HEK293 (cell line): Measurements from ENCODE around the gene PARG.
"Not testable (repeated sequence)": the region's sequence is repeated elsewhere in the genome, so short reads cannot be mapped to it uniquely, and the experiment has no call there.

Source experiments
- ZNF239 ChIP-seq: fragments of 450-650 bp; formaldehyde crosslinking; IDR thresholded peaks from 2 replicates; pipeline ENCODE4 v1.5.1; 2016; ENCODE audit warnings: missing biosample characterization, missing genetic modification characterization
- ZSCAN16 ChIP-seq: fragments of 450-650 bp; formaldehyde crosslinking; IDR thresholded peaks from 2 replicates; pipeline ENCODE4 v1.5.1; 2016; ENCODE audit warnings: missing biosample characterization, missing genetic modification characterization
- TF ChIP-seq, protein P1 (sequence below): fragments of 450-650 bp; formaldehyde crosslinking; IDR thresholded peaks from 2 replicates; pipeline ENCODE4 v1.5.1; 2016; ENCODE audit warnings: missing biosample characterization, missing genetic modification characterization
- TF ChIP-seq, protein P2 (sequence below): fragments of 450-650 bp; formaldehyde crosslinking; IDR thresholded peaks from 2 replicates; pipeline ENCODE4 v1.5.1; 2016; ENCODE audit warnings: missing biosample characterization, missing genetic modification characterization
- TF ChIP-seq, protein P3 (sequence below): fragments of 450-650 bp; formaldehyde crosslinking; IDR thresholded peaks from 2 replicates; pipeline ENCODE4 v1.5.1; 2016; ENCODE audit warnings: missing biosample characterization, missing genetic modification characterization, borderline replicate concordance
- TF ChIP-seq, protein P4 (sequence below): fragments of 450-650 bp; formaldehyde crosslinking; IDR thresholded peaks from 2 replicates; pipeline ENCODE4 v1.5.1; 2016; ENCODE audit warnings: missing biosample characterization, missing genetic modification characterization
- TF ChIP-seq, protein P5 (sequence below): fragments of 450-650 bp; formaldehyde crosslinking; IDR thresholded peaks from 2 replicates; pipeline ENCODE4 v1.5.1; 2016; ENCODE audit warnings: missing biosample characterization, missing genetic modification characterization

DNA sequence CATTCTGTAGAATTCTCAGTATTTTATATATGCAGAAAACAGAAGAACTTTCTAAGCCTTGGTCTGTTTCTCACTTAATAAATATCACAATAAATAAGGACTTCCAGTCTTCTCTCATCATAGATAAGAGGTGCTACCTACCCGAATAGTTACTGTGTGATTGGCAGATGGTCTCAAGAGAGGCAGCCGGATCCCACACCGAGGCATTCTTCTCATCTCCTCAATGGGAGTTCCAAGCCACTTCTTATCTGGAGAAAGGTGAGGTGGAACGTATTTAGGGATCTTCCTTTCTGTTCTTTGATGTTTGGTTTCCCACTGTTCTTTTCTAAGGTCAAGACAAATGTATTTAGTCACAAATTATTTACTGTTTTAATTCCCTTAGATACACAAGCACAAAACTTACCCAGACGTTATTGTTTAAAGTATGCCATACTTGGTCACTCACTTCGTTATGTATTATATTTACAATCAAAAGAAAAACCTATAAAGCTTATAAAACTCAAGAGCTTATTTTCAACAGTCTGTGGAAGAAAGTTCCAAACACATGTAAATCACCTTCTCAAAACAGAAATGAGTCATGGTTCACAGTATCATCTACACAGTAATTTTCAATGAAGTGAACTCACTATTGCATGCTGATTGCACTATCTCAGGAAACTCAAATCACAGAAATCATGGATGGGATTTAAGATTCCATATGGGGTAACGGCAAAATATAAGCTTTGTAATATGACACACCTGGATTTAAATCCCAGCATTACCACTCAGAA lies 9.7 kb downstream of the PARG start:
- TF ChIP-seq, protein P1, sequence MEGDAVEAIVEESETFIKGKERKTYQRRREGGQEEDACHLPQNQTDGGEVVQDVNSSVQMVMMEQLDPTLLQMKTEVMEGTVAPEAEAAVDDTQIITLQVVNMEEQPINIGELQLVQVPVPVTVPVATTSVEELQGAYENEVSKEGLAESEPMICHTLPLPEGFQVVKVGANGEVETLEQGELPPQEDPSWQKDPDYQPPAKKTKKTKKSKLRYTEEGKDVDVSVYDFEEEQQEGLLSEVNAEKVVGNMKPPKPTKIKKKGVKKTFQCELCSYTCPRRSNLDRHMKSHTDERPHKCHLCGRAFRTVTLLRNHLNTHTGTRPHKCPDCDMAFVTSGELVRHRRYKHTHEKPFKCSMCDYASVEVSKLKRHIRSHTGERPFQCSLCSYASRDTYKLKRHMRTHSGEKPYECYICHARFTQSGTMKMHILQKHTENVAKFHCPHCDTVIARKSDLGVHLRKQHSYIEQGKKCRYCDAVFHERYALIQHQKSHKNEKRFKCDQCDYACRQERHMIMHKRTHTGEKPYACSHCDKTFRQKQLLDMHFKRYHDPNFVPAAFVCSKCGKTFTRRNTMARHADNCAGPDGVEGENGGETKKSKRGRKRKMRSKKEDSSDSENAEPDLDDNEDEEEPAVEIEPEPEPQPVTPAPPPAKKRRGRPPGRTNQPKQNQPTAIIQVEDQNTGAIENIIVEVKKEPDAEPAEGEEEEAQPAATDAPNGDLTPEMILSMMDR (tag by site-specific recombination): not testable (repeated sequence)
- TF ChIP-seq, protein P2, sequence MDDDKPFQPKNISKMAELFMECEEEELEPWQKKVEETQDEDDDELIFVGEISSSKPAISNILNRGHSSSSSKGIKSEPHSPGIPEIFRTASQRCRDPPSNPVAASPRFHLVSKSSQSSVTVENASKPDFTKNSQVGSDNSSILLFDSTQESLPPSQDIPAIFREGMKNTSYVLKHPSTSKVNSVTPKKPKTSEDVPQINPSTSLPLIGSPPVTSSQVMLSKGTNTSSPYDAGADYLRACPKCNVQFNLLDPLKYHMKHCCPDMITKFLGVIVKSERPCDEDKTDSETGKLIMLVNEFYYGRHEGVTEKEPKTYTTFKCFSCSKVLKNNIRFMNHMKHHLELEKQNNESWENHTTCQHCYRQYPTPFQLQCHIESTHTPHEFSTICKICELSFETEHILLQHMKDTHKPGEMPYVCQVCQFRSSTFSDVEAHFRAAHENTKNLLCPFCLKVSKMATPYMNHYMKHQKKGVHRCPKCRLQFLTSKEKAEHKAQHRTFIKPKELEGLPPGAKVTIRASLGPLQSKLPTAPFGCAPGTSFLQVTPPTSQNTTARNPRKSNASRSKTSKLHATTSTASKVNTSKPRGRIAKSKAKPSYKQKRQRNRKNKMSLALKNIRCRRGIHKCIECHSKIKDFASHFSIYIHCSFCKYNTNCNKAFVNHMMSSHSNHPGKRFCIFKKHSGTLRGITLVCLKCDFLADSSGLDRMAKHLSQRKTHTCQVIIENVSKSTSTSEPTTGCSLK (tag by site-specific recombination): not testable (repeated sequence)
- TF ChIP-seq, protein P3, sequence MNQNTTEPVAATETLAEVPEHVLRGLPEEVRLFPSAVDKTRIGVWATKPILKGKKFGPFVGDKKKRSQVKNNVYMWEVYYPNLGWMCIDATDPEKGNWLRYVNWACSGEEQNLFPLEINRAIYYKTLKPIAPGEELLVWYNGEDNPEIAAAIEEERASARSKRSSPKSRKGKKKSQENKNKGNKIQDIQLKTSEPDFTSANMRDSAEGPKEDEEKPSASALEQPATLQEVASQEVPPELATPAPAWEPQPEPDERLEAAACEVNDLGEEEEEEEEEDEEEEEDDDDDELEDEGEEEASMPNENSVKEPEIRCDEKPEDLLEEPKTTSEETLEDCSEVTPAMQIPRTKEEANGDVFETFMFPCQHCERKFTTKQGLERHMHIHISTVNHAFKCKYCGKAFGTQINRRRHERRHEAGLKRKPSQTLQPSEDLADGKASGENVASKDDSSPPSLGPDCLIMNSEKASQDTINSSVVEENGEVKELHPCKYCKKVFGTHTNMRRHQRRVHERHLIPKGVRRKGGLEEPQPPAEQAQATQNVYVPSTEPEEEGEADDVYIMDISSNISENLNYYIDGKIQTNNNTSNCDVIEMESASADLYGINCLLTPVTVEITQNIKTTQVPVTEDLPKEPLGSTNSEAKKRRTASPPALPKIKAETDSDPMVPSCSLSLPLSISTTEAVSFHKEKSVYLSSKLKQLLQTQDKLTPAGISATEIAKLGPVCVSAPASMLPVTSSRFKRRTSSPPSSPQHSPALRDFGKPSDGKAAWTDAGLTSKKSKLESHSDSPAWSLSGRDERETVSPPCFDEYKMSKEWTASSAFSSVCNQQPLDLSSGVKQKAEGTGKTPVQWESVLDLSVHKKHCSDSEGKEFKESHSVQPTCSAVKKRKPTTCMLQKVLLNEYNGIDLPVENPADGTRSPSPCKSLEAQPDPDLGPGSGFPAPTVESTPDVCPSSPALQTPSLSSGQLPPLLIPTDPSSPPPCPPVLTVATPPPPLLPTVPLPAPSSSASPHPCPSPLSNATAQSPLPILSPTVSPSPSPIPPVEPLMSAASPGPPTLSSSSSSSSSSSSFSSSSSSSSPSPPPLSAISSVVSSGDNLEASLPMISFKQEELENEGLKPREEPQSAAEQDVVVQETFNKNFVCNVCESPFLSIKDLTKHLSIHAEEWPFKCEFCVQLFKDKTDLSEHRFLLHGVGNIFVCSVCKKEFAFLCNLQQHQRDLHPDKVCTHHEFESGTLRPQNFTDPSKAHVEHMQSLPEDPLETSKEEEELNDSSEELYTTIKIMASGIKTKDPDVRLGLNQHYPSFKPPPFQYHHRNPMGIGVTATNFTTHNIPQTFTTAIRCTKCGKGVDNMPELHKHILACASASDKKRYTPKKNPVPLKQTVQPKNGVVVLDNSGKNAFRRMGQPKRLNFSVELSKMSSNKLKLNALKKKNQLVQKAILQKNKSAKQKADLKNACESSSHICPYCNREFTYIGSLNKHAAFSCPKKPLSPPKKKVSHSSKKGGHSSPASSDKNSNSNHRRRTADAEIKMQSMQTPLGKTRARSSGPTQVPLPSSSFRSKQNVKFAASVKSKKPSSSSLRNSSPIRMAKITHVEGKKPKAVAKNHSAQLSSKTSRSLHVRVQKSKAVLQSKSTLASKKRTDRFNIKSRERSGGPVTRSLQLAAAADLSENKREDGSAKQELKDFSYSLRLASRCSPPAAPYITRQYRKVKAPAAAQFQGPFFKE: not testable (repeated sequence)
- not testable (repeated sequence) for TF ChIP-seq ZSCAN16; ZNF239 (tag by site-specific recombination)
- TF ChIP-seq, protein P4, sequence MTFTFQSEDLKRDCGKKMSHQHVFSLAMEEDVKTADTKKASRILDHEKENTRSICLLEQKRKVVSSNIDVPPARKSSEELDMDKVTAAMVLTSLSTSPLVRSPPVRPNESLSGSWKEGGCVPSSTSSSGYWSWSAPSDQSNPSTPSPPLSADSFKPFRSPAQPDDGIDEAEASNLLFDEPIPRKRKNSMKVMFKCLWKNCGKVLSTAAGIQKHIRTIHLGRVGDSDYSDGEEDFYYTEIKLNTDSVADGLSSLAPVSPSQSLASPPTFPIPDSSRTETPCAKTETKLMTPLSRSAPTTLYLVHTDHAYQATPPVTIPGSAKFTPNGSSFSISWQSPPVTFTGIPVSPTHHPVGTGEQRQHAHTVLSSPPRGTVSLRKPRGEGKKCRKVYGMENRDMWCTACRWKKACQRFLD: not testable (repeated sequence)
- TF ChIP-seq, protein P5, sequence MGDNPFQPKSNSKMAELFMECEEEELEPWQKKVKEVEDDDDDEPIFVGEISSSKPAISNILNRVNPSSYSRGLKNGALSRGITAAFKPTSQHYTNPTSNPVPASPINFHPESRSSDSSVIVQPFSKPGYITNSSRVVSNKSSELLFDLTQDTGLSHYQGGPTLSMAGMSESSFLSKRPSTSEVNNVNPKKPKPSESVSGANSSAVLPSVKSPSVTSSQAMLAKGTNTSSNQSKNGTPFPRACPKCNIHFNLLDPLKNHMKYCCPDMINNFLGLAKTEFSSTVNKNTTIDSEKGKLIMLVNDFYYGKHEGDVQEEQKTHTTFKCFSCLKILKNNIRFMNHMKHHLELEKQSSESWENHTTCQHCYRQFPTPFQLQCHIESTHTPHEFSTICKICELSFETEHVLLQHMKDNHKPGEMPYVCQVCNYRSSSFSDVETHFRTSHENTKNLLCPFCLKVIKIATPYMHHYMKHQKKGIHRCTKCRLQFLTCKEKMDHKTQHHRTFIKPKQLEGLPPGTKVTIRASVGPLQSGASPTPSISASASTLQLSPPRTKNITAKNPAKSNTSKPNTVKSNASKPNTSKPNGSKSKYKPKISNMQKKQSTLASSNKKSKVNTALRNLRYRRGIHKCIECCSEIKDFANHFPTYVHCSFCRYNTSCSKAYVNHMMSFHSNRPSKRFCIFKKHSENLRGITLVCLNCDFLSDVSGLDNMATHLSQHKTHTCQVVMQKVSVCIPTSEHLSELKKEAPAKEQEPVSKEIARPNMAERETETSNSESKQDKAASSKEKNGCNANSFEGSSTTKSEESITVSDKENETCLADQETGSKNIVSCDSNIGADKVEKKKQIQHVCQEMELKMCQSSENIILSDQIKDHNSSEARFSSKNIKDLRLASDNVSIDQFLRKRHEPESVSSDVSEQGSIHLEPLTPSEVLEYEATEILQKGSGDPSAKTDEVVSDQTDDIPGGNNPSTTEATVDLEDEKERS (tag by site-specific recombination): not testable (repeated sequence)
